Islet precursor cell (in vitro differentiated cells): ENCODE measurements around the gene SLC35G2.
"Not testable (repeated sequence)": the region's sequence is repeated elsewhere in the genome, so short reads cannot be mapped to it uniquely, and the experiment has no call there.

Source experiments
- DNase-seq: peaks from one replicate; pipeline ENCODE4 v3.0.0-alpha.2; 2018

The SLC35G2 gene

DNA sequence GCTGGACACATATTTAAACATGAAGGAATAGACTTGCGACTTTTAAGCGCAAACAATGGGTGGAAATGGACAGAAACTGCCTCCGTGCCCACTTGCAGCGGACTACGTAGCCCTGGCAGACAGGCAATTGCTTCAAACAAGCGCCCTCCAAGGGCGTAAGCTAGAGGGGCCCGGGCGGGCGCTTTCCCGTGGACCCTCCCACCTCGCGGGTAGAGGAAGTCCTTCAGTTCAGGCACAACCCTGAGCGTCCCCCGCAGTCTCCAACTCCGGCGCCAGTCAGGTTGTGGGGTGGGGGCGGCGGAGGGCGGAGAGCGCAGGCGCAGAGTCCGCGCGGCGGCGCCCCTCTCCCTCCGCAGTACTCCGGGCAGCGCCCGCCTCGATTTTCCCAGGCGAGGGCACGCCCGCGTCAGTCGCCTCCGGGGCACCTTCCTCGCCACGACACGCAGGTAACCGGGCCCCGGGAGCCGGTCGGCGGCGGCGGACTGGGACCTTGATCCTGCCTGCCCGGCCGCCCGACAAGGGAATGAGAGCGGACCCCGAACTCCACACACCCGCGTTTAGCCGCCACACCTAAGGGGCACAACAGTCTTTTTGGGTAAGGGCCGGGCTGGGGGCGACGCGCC, at the start of gene SLC35G2:
SLC35G2 (plus strand) TSS at position 358 of the 623 bp plus-strand sequence. CDS start 35,335 bp downstream, outside the sequence.
- peak; percentile 89 for DNase-seq

DNA sequence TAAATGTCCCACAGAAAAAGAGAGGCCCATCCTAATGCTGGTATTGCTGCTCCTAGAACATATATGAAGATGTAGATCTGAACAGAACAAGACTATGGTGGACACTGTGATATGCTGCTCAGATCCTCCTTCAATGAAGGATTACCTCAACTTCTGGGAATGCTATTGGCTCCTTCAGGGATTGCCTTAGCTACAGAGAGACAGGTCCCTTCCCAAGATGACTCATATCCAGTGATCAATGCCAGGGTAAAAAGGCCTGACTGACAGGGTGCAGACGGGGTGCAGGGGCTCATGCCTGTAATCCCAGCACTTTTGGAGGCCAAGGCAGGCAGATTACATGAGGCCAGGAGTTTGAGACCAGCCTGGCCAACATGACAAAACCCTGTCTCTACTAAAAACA, 46.2 kb upstream of the SLC35G2 start:
- peak; percentile 72 for DNase-seq

DNA sequence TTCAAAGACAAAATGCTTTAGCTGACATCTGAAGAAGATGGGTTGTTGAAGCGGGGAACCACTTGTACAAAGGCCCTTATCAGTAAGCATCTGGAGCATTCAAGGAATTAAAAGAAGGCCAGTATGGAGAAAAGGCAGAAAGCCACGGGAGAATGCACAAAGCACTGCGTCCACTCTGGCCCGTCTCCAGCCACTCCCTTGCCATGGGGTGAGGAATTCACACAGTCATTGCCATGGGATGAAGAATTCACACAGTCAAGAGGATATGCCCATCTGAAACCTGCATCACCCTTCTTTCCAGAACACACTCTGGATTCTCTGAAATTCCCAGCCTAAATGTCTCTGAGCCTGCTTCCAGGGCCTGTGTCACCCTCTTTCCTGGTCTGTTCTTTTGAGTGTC, 40.1 kb upstream of the SLC35G2 start:
- peak; percentile 87 for DNase-seq

DNA sequence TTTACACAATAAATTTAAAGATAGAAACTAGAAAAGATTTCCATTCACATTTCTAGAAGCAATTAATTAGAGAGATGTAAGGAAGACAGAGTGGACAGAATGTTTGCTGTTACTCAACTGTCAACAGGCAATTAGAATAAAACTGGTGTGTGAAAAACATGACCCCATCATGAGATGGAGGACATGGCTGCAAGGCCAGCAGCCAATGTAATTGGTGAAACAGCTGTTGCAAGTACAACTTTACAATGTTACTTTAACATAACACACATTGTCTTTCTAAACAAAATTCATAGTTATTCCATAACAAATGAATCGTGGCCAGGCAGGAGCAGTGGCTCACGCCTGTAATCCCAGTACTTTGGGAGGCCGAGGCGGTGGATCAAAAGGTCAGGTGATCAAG, 38.2 kb upstream of the SLC35G2 start:
- no peak for DNase-seq

DNA sequence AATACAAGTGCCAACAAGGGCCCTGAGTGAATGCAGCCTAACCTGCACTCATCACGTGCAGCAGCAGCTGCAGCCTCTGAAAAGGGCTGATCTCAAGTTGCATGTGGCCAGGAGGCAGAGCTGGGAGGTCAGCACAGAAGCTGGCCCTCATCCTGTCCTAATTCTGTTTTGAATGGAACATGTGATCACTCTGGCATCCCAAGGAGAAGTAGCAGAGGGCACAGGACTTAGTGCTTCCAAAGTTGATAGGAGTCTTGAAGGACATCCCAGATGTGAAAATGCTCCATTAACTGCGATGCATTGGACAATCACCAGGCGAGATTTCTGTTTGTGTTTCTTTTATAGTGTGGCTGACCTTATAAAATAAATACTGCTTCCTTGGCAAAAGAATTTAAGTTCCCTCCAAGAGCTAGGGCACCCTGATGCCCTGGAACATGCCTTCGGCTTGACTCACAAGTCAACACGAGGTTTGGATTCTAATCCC, 35.2 kb upstream of the SLC35G2 start:
- DNase-seq, result no peak

DNA sequence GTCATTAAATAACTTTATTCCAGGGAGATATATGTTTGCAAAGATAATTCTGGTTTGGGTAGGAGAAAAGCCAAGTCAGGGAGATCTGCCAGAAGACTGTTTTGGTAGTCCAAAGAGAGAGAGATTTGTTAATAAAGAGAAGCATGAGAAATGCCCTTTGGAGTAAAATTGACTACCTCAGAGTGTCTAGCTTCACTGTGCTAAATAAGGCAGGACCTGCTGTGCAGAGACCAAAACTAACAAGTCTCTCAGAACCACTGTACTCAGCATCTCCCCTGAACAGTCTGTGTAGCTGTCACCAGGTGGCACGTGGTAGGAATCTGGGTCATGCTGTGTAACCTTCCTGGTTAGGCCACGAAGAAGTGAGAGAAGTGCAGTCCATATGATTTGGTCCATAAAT, 31.6 kb upstream of the SLC35G2 start:
- DNase-seq, result no peak

DNA sequence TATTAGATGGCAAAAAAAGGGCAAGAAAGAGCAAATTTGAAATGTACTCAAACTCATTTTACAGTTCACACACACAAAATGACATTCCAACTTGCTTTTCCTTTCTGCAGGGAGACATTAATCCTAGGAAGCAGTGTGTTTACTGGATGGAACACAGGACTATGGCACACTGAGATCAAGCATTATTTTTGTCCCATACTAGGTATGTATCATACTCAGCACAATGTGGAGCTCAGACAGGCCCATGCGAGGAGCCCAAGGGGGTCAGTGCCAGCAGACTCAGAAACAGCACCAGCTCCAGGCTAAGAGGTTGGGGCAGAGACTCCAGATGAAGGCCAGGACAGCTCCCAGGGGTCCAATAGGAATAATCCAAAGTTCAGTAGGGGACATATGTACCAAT, 30.8 kb upstream of the SLC35G2 start:
- no peak for DNase-seq

DNA sequence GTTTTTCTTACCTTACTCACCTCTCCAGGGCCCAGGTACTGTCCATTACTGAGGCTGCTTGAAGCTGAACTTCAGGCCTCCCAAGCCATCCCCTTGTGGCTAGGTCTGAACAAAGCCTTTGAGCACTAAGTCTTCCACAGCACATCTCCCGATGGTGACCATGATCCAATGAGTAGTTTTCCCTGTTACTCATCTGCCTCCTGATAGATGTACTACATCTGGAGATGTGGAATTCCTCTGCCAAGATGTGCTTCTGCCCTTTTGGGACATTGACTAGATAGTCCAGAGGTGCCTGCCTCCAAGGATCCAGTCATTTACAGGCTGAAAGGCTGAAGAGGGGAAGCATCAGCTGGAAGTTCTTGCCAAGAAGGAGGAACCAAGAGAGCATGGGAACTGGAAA, 28.9 kb upstream of the SLC35G2 start:
- peak; percentile 74 for DNase-seq

DNA sequence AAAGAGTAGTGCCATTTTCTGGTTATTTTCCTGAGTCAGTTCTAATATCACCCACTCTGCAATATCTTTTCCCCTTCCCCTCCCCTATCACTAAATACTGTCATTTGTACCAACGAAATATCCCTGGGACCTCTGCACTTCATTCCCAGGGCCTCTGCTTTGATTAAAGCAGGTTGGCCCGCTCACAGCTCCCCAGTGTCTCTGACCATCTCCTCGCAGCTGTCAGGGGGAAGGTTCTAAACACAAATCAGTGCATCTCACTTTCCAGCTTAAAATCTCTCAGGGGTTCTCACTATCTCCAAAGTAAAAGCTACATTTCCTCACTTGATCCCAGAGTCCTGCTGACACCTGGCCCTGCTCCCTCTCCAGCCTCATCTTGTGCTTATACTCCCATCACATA, 28.1 kb upstream of the SLC35G2 start:
- no peak for DNase-seq

DNA sequence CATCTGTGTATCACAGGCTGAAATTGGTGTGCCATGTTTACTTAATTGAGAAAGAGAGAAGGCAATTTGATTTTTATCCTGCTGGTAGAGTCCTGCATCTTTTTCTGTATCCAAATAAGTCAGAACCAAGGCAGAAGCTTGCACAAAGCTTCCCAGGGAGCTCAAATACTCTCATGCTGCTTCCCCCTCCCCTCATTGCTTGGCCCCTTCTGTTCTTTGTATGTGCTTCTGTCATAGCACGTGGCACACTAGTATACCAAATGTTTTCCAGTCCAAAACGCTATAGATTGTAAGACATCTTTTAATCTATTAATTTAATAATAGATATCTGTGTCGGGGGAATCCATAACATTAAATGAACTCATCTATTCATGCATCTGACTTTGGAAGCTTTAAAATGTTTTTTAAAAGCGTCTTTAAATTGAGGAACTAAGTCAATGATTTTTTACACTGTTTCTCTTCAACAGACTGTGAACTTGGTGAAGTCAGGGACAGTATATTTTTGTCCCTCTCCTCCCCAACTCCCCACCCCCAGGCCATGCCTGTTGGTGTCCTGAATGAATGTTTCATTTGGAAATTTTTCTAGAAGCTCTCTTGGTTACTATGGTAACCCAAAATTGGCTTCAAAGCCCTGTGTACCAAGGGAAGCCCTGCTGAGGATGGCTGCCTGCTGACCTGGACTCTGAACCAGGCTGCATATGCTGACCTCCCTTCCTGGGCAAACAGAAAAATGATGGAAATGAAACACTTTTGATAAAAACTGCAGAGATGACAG, 26.2 kb upstream of the SLC35G2 start:
- no peak for DNase-seq

DNA sequence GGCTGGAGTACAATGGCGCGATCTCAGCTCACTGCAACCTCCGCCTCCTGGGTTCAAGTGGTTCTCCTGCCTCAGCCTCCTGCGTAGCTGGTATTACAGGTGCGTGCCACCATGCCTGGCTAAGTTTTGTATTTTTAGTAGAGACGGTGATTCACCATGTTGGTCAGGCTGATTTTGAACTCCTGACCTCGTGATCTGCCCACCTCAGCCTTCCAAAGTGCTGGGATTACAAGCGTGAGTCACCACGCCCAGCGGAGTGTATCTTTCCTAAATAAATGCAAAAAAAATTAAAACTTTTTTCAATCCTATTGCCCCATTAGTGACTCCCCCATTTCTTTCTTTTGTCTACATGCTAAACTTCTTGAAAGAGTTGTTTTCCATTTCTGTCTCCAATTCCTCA, 17.8 kb upstream of the SLC35G2 start:
- not testable (repeated sequence) for DNase-seq

DNA sequence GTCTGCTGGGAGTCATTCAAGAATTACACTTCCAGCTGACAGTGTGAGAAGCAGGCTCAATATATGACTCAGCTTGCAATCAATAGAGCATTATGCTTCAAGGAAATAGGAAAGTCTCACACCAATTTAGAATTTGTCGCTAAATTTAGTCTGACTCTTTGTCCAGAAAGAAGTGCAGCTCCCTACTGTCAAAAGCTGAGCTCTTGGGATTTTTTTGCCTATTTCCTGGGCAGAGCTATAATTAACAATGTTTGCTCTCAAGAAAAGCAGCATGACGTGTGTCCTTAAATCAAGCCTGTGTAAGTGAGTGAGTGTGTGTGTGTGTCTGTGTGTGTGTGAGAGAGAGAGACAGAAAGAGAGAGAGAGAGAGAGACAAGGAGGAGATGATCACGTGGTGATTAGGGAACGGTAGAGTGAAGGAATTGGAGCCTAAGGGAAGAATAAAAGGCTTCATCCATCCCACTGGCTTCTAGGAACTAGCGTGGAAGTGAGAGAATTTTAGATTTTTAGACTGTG, 16.4 kb upstream of the SLC35G2 start:
- DNase-seq, result peak; percentile 55

DNA sequence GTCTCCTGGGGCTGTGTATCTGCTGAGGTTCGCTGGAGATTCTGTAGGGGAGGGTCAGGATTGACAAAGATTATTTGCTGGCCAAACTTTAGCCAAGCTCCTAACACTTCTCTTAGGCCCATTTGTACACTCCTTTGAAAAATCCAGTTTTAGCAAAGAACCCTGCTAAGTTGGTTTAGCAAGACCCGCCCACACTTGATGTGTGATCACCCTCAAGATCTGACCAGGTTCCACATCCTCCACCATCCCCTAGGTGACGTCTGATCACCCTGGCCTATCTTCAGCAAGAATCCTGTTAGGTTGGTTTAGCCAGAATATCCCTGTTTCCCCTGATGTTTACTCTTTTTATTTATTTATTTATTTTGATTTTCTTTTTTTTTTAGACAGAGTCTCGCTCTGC, 14.8 kb upstream of the SLC35G2 start:
- DNase-seq, result no peak

DNA sequence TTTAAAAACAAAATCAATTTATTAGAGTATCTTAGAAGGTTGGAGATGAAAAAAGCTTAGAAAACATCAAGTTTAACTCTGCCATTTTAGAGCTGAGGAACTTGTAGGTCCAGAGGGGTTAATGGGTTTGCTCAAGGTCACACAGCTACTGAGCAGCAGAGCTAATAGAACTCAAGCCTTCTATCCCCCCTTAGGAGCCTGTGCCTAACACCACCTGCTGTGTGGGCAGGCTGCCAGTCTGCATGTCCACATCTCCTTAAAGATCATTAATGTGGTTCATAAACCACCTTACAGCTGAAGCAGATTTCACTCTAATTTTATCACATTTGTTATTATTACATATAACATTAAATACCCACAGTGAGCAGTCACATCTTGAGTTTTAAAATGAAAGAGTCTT, 14.1 kb upstream of the SLC35G2 start:
- no peak for DNase-seq

DNA sequence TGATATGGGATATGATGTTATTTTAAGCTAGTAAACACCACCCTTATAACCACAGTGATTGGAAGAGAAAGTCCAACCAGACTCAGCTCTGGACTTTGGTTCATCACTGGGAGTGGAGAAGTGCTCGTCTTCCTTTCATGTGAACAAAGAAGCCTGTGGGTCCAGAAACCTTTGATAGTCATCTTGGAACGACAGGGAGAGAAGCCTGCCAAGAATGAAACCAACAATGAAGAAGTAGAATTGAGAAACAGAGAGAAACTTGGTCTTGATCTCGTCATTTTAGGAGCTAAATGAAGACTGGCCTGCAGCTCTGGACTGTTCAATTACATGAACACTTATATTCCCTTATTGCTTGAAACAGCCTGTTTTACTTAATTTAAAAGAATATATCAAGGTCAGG, 13.1 kb upstream of the SLC35G2 start:
- no peak for DNase-seq

DNA sequence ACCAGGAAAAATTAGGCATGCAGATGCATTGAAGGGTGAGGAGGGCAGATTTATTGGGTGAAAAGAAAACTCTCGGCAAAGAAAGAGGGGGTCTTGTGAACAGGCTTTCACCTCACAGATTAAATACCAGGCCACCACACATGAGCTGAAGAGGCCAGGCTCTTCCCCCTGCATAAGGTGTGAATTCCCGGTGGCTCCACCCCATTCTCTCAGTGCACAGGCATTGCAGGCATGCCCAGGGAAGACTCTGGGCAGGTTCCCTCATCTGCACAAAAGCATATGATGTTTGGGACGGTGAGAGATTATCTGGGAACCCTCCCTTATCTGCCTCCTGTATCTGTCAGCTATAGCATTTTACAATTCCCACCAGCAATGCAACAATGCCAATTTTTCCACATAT, 7.2 kb upstream of the SLC35G2 start:
- DNase-seq, result peak; percentile 78

DNA sequence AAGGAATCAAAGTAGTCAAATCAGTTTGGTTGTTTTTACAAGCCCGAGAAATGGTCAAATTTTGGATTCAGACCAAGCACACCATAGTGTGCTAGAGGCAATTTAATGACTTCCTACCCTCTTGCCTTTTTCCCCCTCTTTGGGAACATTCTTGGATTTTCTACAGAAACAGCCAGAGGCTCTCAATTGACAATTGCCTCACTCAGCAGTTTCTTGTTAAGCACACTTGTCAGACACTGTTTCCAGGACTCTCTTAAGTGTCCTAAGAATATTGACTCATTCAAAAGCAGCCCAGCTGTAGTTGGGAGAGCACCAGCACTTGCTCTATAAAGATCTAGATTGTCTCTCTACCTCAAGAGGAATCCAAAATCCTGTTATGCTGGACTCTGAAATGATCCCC, 1.5 kb upstream of the SLC35G2 start:
- DNase-seq, result peak; percentile 61

DNA sequence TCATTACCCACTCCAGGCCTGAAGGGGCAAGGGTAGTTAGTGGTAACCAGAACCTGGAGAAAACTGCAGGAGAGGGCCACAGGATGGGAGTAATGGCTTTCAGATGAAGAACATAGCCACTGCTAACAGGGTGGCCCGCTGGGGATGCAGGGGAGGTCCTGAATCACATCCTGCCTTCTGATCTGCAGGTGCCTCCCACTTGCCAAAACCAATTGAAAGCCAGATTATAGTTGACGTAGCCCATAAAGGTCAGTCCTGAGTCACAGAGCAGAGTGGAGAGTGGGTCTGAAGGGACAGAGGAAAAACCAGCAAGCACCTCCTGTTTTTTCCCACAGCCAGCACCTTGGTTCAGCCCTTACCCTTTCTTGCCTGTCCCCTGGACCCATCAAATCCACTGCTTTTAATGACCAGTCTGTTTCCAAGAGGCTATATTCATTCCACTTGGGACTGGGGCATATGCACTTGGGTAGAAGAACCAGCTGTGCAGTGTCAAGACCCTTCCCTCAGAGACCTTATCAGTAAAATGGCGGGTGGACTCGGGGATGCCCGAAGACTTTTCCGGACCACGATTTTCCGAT, 646 bp upstream of the SLC35G2 start:
- DNase-seq, result peak; percentile 83

DNA sequence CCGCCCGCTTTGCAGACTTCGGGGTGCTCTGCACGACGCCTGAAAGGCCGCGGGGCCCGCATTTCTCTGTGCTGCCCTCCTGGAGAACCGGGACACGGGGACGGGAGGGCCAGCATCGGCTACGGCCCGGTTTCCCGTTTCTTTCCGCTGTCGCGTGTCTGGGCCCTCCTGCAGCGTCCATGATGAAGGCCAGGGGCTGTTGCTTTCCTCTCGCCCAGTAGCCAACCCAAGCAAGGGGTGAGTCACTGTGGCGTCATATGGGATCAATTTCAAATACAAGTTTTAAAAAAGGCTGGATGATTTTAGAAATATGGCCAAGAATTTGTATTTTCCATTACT, 435 bp downstream of the SLC35G2 start:
- DNase-seq, result peak; percentile 73

DNA sequence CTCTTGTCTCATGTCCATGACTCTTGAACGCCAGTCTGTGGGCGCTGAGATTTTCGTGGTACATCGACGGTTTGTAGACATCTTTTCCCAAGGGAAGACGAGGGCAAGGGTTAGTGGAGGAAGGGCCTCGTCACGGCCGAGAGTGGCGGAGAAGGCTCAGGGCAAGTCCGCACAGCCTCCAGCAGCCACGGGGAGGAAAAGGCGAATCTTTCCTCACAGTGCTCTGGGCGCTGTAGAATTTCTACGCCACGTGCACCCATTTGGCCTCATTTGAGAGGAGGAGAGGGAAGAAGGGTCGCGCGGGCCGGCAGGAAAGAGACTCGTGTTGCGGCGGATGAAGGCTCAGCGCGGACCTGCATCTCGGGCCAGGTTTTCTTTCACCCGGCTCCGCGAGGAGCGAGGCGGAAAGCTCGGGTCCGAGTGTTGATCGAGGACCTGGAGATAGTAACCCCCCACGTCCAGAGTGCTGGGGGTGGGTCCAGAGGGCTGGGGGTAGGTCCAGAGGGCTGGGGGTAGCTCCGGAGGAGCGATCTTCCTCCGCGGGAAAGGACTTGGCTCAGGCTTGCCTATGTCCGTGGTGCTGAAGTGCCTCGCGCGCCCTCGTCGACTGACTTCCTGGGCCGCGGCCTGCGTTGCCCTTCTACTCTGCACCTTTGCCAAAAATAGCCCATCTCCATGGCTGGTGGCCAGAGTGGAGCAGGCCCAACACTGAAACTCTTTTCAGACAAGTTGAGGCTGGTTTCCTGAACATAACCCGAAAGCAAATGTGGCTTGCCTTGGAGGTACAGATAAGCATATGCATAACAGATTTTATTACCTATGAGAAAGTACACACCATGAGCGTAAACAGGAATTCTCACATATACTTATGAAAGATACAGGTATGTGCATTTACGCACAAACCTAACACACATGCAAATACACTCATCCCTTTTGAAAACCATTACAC, 1.1 kb downstream of the SLC35G2 start:
- DNase-seq, result peak; percentile 87

DNA sequence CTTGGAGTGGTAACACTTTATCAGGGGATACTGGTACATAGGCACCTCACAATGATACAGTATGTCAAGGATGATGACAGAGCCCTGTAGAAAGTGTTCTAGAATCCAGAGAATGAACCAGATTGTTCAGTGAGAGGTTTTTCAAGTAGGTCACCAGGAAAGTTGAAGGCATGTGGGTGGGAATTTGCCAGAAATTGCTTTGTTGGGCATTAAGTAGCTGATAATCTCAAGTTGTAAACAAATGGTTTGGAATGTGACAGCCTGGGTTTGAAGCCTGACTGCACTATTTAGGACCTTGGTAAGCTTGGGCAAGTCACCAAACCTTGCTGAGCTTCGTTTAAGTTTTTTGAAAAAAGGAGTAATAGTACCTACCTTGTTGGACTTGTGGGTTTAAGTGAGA, 12.5 kb downstream of the SLC35G2 start:
- DNase-seq, result no peak

DNA sequence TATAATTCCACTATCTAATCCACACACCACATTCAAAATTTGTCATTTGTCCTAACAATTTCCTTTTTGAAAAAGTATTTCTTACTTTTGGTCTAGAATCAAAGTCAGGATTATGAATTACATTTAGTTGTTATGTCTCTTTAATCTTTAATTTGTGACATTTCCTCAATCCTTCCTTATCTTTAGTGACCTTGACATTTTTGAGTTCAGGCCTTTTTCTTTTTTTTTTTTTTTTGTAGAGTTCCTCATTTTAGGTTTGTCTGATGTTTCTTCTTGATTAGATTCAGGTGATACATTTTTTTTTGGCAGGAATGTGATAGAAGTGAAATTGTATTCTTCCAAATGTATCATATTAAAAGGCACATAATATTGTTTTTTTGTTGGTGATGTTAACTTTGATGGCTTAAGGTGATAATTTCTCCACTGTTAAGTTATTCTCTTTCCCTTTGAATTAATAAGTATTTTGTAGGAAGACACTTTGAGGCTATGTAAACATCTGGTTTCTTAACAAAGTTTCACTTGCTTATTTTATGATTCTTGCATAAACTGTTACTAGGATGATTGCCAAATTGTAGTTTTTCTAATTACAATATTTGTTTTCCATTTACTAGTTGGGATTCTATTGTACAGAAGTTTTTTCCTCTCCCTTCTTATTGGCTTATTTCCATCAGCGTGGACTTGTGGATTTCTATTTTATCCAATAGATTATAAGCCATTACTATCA, 16.3 kb downstream of the SLC35G2 start:
- DNase-seq, result no peak
